Glomerular visceral epithelial cell (primary cell): Measurements from ENCODE around the gene RASAL2.

Source experiments
- DNase-seq: peaks from one replicate; pipeline ENCODE4 v3.0.0-alpha.2; 2016; ENCODE audit errors: extremely low spot score

The RASAL2 gene

GRCh38 chr1:178451529-178451928 lies 357.6 kb downstream of the RASAL2 start:
- DNase-seq, result peak; percentile 2

GRCh38 chr1:178452013-178452412 lies 358.1 kb downstream of the RASAL2 start:
- DNase-seq, result no peak

- DNase-seq, result no peak
These were observed 362.6 kb downstream of the RASAL2 start for GRCh38 chr1:178456472-178456871.

GRCh38 chr1:178457651-178458050 lies 363.7 kb downstream of the RASAL2 start:
- DNase-seq, result peak; percentile 14

GRCh38 chr1:178458203-178458602 lies 364.3 kb downstream of the RASAL2 start:
- no peak for DNase-seq

GRCh38 chr1:178461104-178461503 lies 367.2 kb downstream of the RASAL2 start:
- DNase-seq, result no peak

GRCh38 chr1:178461701-178462100 lies 367.8 kb downstream of the RASAL2 start:
- DNase-seq, result no peak

GRCh38 chr1:178464141-178464540 lies 370.2 kb downstream of the RASAL2 start:
- no peak for DNase-seq

GRCh38 chr1:178464566-178464965 lies 370.7 kb downstream of the RASAL2 start:
- no peak for DNase-seq

GRCh38 chr1:178465011-178465410 lies 371.1 kb downstream of the RASAL2 start:
- DNase-seq, result no peak

GRCh38 chr1:178467837-178468236 lies 373.9 kb downstream of the RASAL2 start:
- DNase-seq, result no peak

- DNase-seq, result no peak
These were observed 376.6 kb downstream of the RASAL2 start for GRCh38 chr1:178470411-178470960.

- no peak for DNase-seq
These were observed 378.6 kb downstream of the RASAL2 start for GRCh38 chr1:178472531-178472930.

GRCh38 chr1:178477373-178477772 lies 383.5 kb downstream of the RASAL2 start:
- no peak for DNase-seq

GRCh38 chr1:178477841-178478240 lies 383.9 kb downstream of the RASAL2 start:
- no peak for DNase-seq

- DNase-seq, result no peak
These were observed 389.5 kb downstream of the RASAL2 start for GRCh38 chr1:178483251-178483957.

- DNase-seq, result no peak
These were observed 390.9 kb downstream of the RASAL2 start for GRCh38 chr1:178484698-178485225.

- DNase-seq, result no peak
These were observed 391.7 kb downstream of the RASAL2 start for GRCh38 chr1:178485541-178485981.

GRCh38 chr1:178486100-178487069 lies 392.5 kb downstream of the RASAL2 start:
- no peak for DNase-seq

- no peak for DNase-seq
These were observed 393.2 kb downstream of the RASAL2 start for GRCh38 chr1:178487070-178487615.

GRCh38 chr1:178488393-178488792 lies 394.5 kb downstream of the RASAL2 start:
- no peak for DNase-seq

- no peak for DNase-seq
These were observed 395.5 kb downstream of the RASAL2 start for GRCh38 chr1:178489399-178489798.
